GM23338 (cell line): ENCODE results near the gene PNMA8B. TPM values are rescaled to one million over a fixed set of nuclear protein-coding genes. Genes with fewer than 3 reads are reported as not detected.

Source experiments
- ATAC-seq: fragments of 200-7000 bp; cut with Tn5 transposase; 3 replicates; pipeline ENCODE4 v1.9.1; 2020
- DNase-seq: peaks from one replicate; pipeline ENCODE4 v3.0.0-alpha.2; 2015; ENCODE audit warnings: low spot score
- H2AFZ ChIP-seq: fragments of 200-600 bp; sonication (generic); 2 replicates; pipeline ENCODE4 v1.8.0; 2016; ENCODE audit warnings: antibody characterized with exemption, mild to moderate bottlenecking, moderate library complexity
- H3F3A ChIP-seq: fragments of 200-600 bp; sonication (generic); replicated peaks from 2 replicates; pipeline ENCODE4 v1.8.0; 2017; ENCODE audit warnings: antibody characterized with exemption, mixed run types, low read depth
- H3K27ac ChIP-seq: fragments of 200-600 bp; sonication (generic); 2 replicates; pipeline ENCODE4 v1.6.1; 2016; ENCODE audit warnings: low read depth
- H3K27me3 ChIP-seq: fragments of 200-600 bp; sonication (generic); 2 replicates; pipeline ENCODE4 v1.8.0; 2016; ENCODE audit warnings: mild to moderate bottlenecking, mixed run types, moderate library complexity; ENCODE audit not compliant: insufficient read depth
- H3K36me3 ChIP-seq: fragments of 200-600 bp; sonication (generic); 2 replicates; pipeline ENCODE4 v1.8.0; 2016; ENCODE audit warnings: mild to moderate bottlenecking; ENCODE audit not compliant: insufficient read depth
- H3K4me1 ChIP-seq: fragments of 200-600 bp; sonication (generic); 2 replicates; pipeline ENCODE4 v1.8.0; 2016; ENCODE audit warnings: mild to moderate bottlenecking, moderate library complexity; ENCODE audit not compliant: insufficient read depth
- H3K4me2 ChIP-seq: fragments of 200-600 bp; sonication (generic); 2 replicates; pipeline ENCODE4 v1.7.1; 2017; ENCODE audit warnings: mixed run types
- H3K4me3 ChIP-seq: fragments of 200-600 bp; sonication (generic); 2 replicates; pipeline ENCODE4 v1.6.1; 2016; ENCODE audit warnings: mixed run types
- H3K79me2 ChIP-seq: fragments of 200-600 bp; sonication (generic); replicated peaks from 2 replicates; pipeline ENCODE4 v1.8.0; 2017; ENCODE audit warnings: mild to moderate bottlenecking; ENCODE audit not compliant: insufficient read depth
- H3K9me2 ChIP-seq: fragments of 200-600 bp; sonication (generic); 2 replicates; pipeline ENCODE4 v1.8.0; 2017; ENCODE audit not compliant: insufficient read depth
- H4K20me1 ChIP-seq: fragments of 200-600 bp; sonication (generic); replicated peaks from 2 replicates; pipeline ENCODE4 v1.8.0; 2017; ENCODE audit warnings: mild to moderate bottlenecking; ENCODE audit not compliant: insufficient read depth
- H3K27ac Mint-ChIP-seq: 2 replicates; pipeline ENCODE4 v1.8.0; 2020; ENCODE audit warnings: inconsistent platforms, mild to moderate bottlenecking, moderate library complexity, mixed read lengths
- H3K27me3 Mint-ChIP-seq: 3 replicates; pipeline ENCODE4 v1.8.0; 2022; ENCODE audit warnings: low read depth, mild to moderate bottlenecking, moderate library complexity, mixed read lengths, inconsistent platforms; ENCODE audit not compliant: insufficient read depth, poor library complexity
- H3K36me3 Mint-ChIP-seq: 3 replicates; pipeline ENCODE4 v1.8.0; 2021; ENCODE audit warnings: low read depth, mild to moderate bottlenecking, inconsistent platforms, moderate library complexity, mixed read lengths
- H3K4me1 Mint-ChIP-seq: 3 replicates; pipeline ENCODE4 v1.8.0; 2020; ENCODE audit warnings: mild to moderate bottlenecking, inconsistent platforms, mixed read lengths
- H3K4me3 Mint-ChIP-seq: 3 replicates; pipeline ENCODE4 v1.8.0; 2021; ENCODE audit warnings: moderate library complexity, mild to moderate bottlenecking, inconsistent platforms, mixed read lengths
- H3K9me3 Mint-ChIP-seq: 3 replicates; pipeline ENCODE4 v1.8.0; 2020; ENCODE audit warnings: moderate library complexity, mild to moderate bottlenecking, inconsistent platforms, mixed read lengths
- CREB1 ChIP-seq: fragments of 250-450 bp; sonication (Bioruptor Pico); IDR thresholded peaks from 2 replicates; pipeline ENCODE4 v1.5.0; 2020; ENCODE audit warnings: low read depth, mild to moderate bottlenecking, moderate library complexity
- EZH2 ChIP-seq: fragments of 200-600 bp; sonication (generic); IDR thresholded peaks from one replicate; pipeline ENCODE4 v1.8.0; 2017; ENCODE audit warnings: antibody characterized with exemption, mild to moderate bottlenecking, low read depth; ENCODE audit not compliant: unreplicated experiment
- EZH2phosphoT487 ChIP-seq: fragments of 200-600 bp; sonication (generic); IDR thresholded peaks from one replicate; pipeline ENCODE4 v1.8.1; 2018; ENCODE audit warnings: antibody characterized with exemption; ENCODE audit not compliant: unreplicated experiment
- JUNB ChIP-seq: IDR thresholded peaks from one replicate; pipeline ENCODE4 v1.6.1; 2016; ENCODE audit warnings: antibody characterized with exemption; ENCODE audit not compliant: unreplicated experiment
- NANOG ChIP-seq: IDR thresholded peaks from 2 replicates; pipeline ENCODE4 v1.6.1; 2016; ENCODE audit warnings: antibody characterized with exemption, borderline replicate concordance
- STAT1 ChIP-seq: IDR thresholded peaks from one replicate; pipeline ENCODE4 v1.6.1; 2016; ENCODE audit warnings: antibody characterized with exemption; ENCODE audit not compliant: unreplicated experiment
- ZNF114 ChIP-seq: fragments of 250-450 bp; sonication (Bioruptor Pico); IDR thresholded peaks from 2 replicates; pipeline ENCODE4 v1.5.0; 2020; ENCODE audit warnings: mild to moderate bottlenecking, moderate library complexity
- ZNF331 ChIP-seq: fragments of 250-450 bp; sonication (Bioruptor Pico); IDR thresholded peaks from 2 replicates; pipeline ENCODE4 v1.5.0; 2020; ENCODE audit warnings: low read depth, mild to moderate bottlenecking, moderate library complexity
- polyA plus RNA-seq: library from polyadenylated mRNA; unstranded; fragments of >200 nt; fragmentation: Nextera tagmentation; extraction: Ambion mirVana; gene quantifications from 2 replicates; pipeline ENCODE4 v1.2.1, GENCODE V29; 2016
- total RNA-seq: library from RNA; depleted of rRNA; stranded (reverse); fragments of >200 nt; shearing (Covaris generic); gene quantifications from 2 replicates; pipeline ENCODE4 v1.2.3, GENCODE V29; 2014
- TF ChIP-seq, protein P1 (sequence below): fragments of 250-450 bp; sonication (Bioruptor Pico); IDR thresholded peaks from 2 replicates; pipeline ENCODE4 v1.5.0; 2020; ENCODE audit warnings: mild to moderate bottlenecking, moderate library complexity

The PNMA8B gene
- total and polyA plus RNA-seq, 2 experiments from 2014 or later = 0.44 to 1.7 TPM

GRCh38 chr19:46491975-46492682 is 3.5 kb downstream of the PNMA8B start:
- Mint-ChIP-seq H3K27ac (no peak overlapping the region), H3K9me3 (no peaks in the 10 kb centered on the region), H3K4me3 (peak overlapping the region; percentile 66; the same call in 2 of the 3 replicates), H3K4me1 (peaks cover 26% of the 10 kb centered on the region), H3K27me3 (peaks cover 82% of the 10 kb centered on the region), H3K36me3 (no peaks in the 10 kb centered on the region)
- no peaks in the 10 kb centered on the region for H3K9me2 ChIP-seq
- ATAC-seq (no peak), DNase-seq (peak; percentile 34)
- H3K27ac ChIP-seq = no peak overlapping the region
- TF ChIP-seq CREB1 = no peak
- TF ChIP-seq STAT1 = no peak
- TF ChIP-seq EZH2 = no peak
- TF ChIP-seq JUNB = no peak
- no peak for TF ChIP-seq ZNF114
- no peak for TF ChIP-seq EZH2phosphoT487
- TF ChIP-seq NANOG = no peak
- TF ChIP-seq ZNF331 = no peak
- H3F3A ChIP-seq = 0 out of 2 replicates have a peak, but pooled peaks cover 3% of the 10 kb centered on the region
- no peaks in the 10 kb centered on the region for H4K20me1 ChIP-seq
- H3K27me3 ChIP-seq = peaks cover 85% of the 10 kb centered on the region
- peaks cover 38% of the 10 kb centered on the region for H3K4me1 ChIP-seq
- no peak overlapping the region for H2AFZ ChIP-seq
- no peaks in the 10 kb centered on the region for H3K36me3 ChIP-seq
- H3K4me3 ChIP-seq = peak overlapping the region; percentile 76
- H3K4me2 ChIP-seq = peak overlapping the region; percentile 95
- H3K79me2 ChIP-seq = no peaks in the 10 kb centered on the region

DNA sequence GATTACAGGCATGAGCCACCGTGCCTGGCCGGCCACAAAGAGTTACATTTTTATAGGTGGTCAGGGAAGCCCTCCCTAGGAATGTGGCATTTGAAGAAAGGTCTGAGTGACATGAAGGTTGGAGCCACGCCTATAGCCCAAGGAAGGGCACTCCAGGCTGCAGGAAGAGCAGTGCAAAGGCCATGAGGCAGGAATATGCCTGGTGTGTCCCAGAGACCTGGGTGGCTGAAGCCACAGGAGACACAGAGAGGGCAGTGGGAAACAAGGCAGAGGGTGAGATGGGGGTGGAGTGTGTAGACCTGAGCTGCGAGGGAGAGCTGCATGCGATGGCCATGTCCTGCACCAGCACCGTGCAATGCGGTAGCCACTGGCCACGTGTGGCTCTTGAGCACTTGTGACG is 4.9 kb downstream of the PNMA8B start:
- H3K79me2 ChIP-seq = no peaks in the 10 kb centered on the region
- Mint-ChIP-seq H3K9me3 (no peaks in the 10 kb centered on the region), H3K36me3 (no peaks in the 10 kb centered on the region), H3K27me3 (peaks cover 84% of the 10 kb centered on the region), H3K4me1 (peaks cover 28% of the 10 kb centered on the region), H3K27ac (no peak overlapping the region), H3K4me3 (no peak overlapping the region)
- H3K4me3 ChIP-seq = no peak overlapping the region
- H3K27me3 ChIP-seq = peaks cover 95% of the 10 kb centered on the region
- no peak overlapping the region for H2AFZ ChIP-seq
- no peak overlapping the region for H3K4me2 ChIP-seq
- ATAC-seq (no peak), DNase-seq (no peak)
- 0 out of 2 replicates have a peak, but pooled peaks cover 3% of the 10 kb centered on the region for H3F3A ChIP-seq
- no peak overlapping the region for H3K27ac ChIP-seq
- H3K4me1 ChIP-seq = peaks cover 38% of the 10 kb centered on the region; the same call in 1 of the 2 replicates
- H4K20me1 ChIP-seq = no peaks in the 10 kb centered on the region
- H3K36me3 ChIP-seq = no peaks in the 10 kb centered on the region
- TF ChIP-seq, protein P1, sequence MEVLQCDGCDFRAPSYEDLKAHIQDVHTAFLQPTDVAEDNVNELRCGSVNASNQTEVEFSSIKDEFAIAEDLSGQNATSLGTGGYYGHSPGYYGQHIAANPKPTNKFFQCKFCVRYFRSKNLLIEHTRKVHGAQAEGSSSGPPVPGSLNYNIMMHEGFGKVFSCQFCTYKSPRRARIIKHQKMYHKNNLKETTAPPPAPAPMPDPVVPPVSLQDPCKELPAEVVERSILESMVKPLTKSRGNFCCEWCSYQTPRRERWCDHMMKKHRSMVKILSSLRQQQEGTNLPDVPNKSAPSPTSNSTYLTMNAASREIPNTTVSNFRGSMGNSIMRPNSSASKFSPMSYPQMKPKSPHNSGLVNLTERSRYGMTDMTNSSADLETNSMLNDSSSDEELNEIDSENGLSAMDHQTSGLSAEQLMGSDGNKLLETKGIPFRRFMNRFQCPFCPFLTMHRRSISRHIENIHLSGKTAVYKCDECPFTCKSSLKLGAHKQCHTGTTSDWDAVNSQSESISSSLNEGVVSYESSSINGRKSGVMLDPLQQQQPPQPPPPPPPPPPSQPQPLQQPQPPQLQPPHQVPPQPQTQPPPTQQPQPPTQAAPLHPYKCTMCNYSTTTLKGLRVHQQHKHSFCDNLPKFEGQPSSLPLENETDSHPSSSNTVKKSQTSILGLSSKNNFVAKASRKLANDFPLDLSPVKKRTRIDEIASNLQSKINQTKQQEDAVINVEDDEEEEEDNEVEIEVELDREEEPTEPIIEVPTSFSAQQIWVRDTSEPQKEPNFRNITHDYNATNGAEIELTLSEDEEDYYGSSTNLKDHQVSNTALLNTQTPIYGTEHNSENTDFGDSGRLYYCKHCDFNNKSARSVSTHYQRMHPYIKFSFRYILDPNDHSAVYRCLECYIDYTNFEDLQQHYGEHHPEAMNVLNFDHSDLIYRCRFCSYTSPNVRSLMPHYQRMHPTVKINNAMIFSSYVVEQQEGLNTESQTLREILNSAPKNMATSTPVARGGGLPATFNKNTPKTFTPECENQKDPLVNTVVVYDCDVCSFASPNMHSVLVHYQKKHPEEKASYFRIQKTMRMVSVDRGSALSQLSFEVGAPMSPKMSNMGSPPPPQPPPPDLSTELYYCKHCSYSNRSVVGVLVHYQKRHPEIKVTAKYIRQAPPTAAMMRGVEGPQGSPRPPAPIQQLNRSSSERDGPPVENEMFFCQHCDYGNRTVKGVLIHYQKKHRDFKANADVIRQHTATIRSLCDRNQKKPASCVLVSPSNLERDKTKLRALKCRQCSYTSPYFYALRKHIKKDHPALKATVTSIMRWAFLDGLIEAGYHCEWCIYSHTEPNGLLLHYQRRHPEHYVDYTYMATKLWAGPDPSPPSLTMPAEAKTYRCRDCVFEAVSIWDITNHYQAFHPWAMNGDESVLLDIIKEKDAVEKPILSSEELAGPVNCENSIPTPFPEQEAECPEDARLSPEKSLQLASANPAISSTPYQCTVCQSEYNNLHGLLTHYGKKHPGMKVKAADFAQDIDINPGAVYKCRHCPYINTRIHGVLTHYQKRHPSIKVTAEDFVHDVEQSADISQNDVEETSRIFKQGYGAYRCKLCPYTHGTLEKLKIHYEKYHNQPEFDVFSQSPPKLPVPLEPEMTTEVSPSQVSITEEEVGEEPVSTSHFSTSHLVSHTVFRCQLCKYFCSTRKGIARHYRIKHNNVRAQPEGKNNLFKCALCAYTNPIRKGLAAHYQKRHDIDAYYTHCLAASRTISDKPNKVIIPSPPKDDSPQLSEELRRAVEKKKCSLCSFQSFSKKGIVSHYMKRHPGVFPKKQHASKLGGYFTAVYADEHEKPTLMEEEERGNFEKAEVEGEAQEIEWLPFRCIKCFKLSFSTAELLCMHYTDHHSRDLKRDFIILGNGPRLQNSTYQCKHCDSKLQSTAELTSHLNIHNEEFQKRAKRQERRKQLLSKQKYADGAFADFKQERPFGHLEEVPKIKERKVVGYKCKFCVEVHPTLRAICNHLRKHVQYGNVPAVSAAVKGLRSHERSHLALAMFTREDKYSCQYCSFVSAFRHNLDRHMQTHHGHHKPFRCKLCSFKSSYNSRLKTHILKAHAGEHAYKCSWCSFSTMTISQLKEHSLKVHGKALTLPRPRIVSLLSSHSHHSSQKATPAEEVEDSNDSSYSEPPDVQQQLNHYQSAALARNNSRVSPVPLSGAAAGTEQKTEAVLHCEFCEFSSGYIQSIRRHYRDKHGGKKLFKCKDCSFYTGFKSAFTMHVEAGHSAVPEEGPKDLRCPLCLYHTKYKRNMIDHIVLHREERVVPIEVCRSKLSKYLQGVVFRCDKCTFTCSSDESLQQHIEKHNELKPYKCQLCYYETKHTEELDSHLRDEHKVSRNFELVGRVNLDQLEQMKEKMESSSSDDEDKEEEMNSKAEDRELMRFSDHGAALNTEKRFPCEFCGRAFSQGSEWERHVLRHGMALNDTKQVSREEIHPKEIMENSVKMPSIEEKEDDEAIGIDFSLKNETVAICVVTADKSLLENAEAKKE (CRISPR knock-in tag) = no peak
- TF ChIP-seq NANOG = no peak
- peak; percentile 22 for TF ChIP-seq EZH2
- no peak for TF ChIP-seq EZH2phosphoT487
- no peak for TF ChIP-seq ZNF114
- H3K9me2 ChIP-seq = no peaks in the 10 kb centered on the region
